Putamen (tissue), 1 donor: ENCODE measurements around the gene INAFM2.

Experiments used
- DNase-seq: peaks from one replicate; pipeline ENCODE4 v3.0.0-alpha.2; 2016; ENCODE audit warnings: low spot score

The INAFM2 gene

GRCh38 chr15:40344631-40345120 is 21.2 kb downstream of the INAFM2 start:
- DNase-seq = no peak

- DNase-seq = no peak
These were observed 21.9 kb downstream of the INAFM2 start for GRCh38 chr15:40345225-40345866.

GRCh38 chr15:40345867-40346578 is 22.5 kb downstream of the INAFM2 start:
- no peak for DNase-seq

- DNase-seq = no peak
These were observed 23.4 kb downstream of the INAFM2 start for GRCh38 chr15:40346579-40347558.

- DNase-seq = no peak
These were observed 24.3 kb downstream of the INAFM2 start for GRCh38 chr15:40347559-40348473.

- no peak for DNase-seq
These were observed 25.0 kb downstream of the INAFM2 start for GRCh38 chr15:40348474-40348870.

GRCh38 chr15:40349163-40349562 is 25.7 kb downstream of the INAFM2 start:
- DNase-seq = no peak

GRCh38 chr15:40352281-40352901 is 28.9 kb downstream of the INAFM2 start:
- no peak for DNase-seq

GRCh38 chr15:40353697-40354096 is 30.2 kb downstream of the INAFM2 start:
- DNase-seq = no peak

GRCh38 chr15:40354408-40355171 is 31.1 kb downstream of the INAFM2 start:
- no peak for DNase-seq

- no peak for DNase-seq
These were observed 32.6 kb downstream of the INAFM2 start for GRCh38 chr15:40355976-40356585.

GRCh38 chr15:40357246-40357645 is 33.8 kb downstream of the INAFM2 start:
- no peak for DNase-seq

- peak; percentile 87 for DNase-seq
These were observed 34.4 kb downstream of the INAFM2 start, which contains the start of gene DISP2 for GRCh38 chr15:40357723-40358470. Gene DISP2, plus strand, starts transcription at chr15:40358219. Its CDS starts 103 bp downstream, at chr15:40358322.

GRCh38 chr15:40358471-40359353 is 35.2 kb downstream of the INAFM2 start:
- DNase-seq = no peak

GRCh38 chr15:40360015-40360414 is 36.5 kb downstream of the INAFM2 start:
- no peak for DNase-seq

- DNase-seq = no peak
These were observed 38.1 kb downstream of the INAFM2 start for GRCh38 chr15:40361640-40362039.

- no peak for DNase-seq
These were observed 40.1 kb downstream of the INAFM2 start for GRCh38 chr15:40363611-40364010.

GRCh38 chr15:40364251-40364650 is 40.8 kb downstream of the INAFM2 start:
- no peak for DNase-seq
